Measurements from ENCODE around the gene PDGFD.

DNA sequence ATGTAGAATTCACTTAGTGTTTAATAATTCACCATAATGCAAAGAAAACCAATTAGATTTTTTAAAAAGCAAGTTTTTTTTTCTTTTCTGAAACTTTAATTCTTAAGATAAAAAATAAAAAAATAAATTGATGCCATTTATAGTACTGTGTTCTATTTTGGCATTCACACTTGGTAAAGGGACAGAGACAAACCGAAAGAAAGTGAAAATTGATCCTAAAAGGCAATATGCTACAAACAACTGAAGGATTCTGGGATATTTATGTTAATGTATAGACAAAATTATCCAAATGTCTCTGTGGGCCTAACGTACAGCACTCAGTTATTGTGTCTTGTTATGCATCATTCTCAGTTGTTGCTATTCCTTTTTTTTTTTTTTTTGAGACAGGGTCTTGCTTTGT, 169.4 kb downstream of the PDGFD start:
- TF ChIP-seq CTCF (IDR thresholded peaks at IDR 0.05): no peak
- TF ChIP-seq POLR2A (IDR thresholded peaks at IDR 0.05): no peak
- no peak for TF ChIP-seq POLR2AphosphoS5 (IDR thresholded peaks at IDR 0.05; ENCODE audit: insufficient read depth in 1 of 2, low read depth in 1 of 2)
